ENCODE results near the gene PHB1.

DNA sequence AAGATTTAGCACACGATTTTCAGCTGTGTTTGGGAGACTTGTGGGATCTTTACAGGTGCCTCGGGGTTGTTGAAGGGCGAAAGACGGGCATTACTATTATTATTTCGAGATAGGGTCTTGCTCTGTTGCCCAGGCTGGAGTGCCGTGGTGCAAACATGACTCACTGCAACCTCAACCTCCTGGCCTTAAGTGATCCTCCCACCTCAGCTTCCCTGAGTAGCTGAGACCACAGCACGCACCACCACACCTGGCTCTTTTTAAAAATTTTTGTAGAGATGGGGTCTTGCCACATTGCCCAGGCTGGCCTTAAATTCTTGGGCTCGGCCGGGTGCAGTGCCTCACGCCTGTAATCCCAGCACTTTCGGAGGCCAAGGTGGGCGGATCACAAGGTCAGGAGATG, 29.7 kb upstream of the PHB1 start:
- TF ChIP-seq POLR2A (IDR thresholded peaks at IDR 0.05) = no peak
- TF ChIP-seq, protein P1, sequence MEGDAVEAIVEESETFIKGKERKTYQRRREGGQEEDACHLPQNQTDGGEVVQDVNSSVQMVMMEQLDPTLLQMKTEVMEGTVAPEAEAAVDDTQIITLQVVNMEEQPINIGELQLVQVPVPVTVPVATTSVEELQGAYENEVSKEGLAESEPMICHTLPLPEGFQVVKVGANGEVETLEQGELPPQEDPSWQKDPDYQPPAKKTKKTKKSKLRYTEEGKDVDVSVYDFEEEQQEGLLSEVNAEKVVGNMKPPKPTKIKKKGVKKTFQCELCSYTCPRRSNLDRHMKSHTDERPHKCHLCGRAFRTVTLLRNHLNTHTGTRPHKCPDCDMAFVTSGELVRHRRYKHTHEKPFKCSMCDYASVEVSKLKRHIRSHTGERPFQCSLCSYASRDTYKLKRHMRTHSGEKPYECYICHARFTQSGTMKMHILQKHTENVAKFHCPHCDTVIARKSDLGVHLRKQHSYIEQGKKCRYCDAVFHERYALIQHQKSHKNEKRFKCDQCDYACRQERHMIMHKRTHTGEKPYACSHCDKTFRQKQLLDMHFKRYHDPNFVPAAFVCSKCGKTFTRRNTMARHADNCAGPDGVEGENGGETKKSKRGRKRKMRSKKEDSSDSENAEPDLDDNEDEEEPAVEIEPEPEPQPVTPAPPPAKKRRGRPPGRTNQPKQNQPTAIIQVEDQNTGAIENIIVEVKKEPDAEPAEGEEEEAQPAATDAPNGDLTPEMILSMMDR (IDR thresholded peaks at IDR 0.05) = no peak
